Brain pericyte (primary cell): ENCODE measurements around the gene EEIG1.
"Not testable (repeated sequence)": the region's sequence is repeated elsewhere in the genome, so short reads cannot be mapped to it uniquely, and the experiment has no call there.

Experiments
- DNase-seq: peaks from one replicate; pipeline ENCODE4 v3.0.0-alpha.2; 2012; ENCODE audit warnings: low read depth, low spot score

EEIG1 gene

GRCh38 chr9:127980706-127981558, at the start of gene EEIG1:
Gene EEIG1 (minus strand): TSS chr9:127980989. CDS start chr9:127980137, 852 bp downstream.
- DNase-seq, result peak; percentile 65

DNA sequence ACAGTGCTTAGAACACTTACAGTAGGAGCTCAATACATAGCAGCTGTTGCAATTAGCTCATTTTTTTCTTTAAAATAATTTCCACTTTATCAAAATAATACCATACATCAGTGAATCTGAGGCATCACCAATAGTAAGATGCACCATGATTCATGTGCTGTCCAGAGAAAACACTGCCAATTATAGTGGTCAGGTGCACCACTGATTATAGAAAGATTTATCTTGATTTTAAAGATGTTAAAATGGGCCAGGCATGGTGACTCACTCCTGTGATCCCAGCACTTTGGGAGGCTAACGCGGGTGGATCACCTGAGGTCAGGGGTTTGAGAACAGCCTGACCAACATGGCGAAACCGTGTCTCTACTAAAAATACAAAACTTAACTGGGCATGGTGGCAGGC, 46.9 kb upstream of the EEIG1 start:
- DNase-seq, result no peak

DNA sequence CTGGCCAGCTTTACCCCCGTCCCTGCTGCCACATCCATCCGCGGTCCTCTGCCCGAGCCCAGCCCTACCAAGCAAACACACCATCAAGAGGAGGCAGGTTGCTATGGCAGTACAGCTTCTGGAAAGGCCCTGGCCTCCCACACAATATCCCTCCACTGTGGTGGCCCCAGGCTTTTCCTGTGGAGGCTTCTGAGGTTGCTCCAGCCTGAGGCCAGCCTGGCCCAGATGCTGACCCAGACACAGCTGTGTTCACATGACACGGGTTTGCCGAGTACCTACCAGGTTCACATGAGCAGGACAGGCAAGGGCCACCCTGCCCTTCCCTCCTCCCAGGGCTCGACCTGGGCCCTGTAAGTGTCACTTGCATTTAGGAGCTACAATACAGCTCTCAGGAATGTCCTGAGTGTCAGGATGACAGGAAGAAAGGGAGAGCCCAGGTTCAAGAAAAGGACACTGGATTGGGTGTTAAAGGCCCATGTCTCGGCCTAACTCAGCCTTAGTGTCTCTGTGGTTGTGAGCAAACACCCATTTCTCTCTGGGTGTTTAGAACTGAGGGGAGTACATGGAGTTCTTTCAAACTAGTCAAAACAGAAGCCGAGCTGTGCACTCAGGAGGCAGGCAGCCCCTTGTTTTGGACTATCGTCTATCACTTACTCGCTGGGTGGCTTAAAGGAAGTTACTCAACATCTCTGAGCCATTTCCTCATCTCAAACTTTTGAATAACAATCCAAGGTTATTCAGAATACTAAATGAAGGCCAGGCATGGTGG, 46.2 kb upstream of the EEIG1 start:
- no peak for DNase-seq

DNA sequence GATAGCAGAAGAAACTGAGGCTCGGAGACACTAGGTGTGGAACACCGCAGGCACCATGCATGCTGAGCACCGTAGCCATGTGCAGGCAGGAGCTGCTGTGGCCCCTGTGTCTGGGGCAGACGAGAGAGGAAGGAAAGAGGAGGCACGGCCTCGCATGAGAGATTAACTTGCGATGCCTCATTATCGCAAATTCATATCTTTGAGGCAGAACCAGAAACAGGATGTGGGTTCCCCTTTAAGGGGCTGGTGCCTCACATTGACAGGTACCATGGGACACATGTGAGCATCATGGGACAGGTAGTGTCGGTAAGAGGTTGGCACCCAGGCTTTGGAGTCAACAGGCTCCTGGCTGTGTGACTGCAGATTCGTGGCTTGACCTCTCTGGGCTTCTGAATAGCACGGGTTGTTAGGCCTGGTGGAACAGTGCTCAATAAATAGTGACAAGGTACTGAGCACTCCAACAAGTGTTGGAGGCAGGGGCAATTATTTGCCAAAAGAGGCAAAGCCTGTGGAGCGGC, 45.5 kb upstream of the EEIG1 start:
- DNase-seq, result no peak

- no peak for DNase-seq
Observed at GRCh38 chr9:128025736-128026135, 44.9 kb upstream of the EEIG1 start.

DNA sequence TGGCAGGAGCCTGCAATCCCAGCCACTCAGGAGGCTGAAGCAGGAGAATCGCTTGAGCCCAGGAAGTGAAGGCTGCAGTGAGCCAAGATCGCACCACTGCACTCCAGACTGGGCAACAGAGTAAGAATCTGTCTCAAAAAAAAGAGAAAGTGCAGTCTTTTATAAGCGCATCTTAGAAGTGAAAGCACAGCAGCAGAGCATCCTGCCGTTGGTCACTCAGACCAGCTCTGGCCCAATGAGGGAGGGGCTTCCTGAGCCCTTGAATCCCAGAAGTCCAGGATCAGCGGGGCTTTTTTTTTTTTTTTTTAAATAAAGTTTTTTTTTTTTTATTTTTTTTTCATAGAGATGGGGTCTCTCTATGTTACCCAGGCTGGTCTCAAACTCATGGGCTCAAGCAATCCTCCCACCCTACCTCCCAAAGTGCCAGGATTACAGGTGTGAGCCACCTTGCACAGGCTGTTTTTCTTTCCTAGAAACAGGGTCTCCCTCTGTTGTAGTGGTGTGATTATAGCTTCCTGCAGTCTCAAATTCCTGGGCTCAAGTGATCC, 44.0 kb upstream of the EEIG1 start:
- DNase-seq, result no peak

DNA sequence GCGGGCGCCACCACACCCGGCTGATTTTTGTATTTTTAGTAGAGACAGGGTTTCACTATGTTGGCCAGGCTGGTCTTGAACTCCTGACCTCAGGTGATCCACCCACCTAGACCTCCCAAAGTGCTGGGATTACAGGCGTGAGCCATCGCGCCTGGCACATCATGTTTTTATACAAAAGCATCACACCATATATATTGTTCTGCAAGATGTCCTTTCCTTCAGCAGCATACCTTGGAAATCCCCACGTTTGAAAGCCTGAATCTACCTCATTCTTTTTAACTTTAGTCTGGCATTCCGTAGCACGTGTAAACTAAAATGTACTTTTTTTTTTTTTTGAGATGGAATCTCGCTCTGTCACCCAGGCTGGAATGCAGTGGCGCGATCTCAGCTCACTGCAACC, 42.9 kb upstream of the EEIG1 start:
- not testable (repeated sequence) for DNase-seq

DNA sequence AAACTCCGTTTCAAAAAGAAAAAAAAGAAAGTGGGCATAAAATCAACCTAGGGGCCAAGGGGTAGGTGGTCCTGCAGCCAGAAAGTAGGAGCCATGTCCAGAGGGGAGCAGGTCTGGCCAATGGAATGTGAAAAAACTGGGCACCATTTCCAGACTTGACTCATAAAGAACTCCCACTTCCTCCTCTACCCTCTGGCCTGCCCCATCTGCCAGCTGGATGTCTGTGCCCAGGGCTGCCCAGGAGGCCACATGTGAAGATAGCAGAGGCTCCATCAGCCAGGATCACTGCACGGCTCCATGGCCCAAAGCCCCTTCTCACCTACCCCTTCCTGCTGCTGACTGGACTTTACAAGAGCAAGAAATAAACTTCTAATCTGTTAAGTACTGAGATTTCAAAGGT, 42.1 kb upstream of the EEIG1 start:
- DNase-seq, result no peak

GRCh38 chr9:128021098-128021497, 40.3 kb upstream of the EEIG1 start:
- DNase-seq, result no peak

DNA sequence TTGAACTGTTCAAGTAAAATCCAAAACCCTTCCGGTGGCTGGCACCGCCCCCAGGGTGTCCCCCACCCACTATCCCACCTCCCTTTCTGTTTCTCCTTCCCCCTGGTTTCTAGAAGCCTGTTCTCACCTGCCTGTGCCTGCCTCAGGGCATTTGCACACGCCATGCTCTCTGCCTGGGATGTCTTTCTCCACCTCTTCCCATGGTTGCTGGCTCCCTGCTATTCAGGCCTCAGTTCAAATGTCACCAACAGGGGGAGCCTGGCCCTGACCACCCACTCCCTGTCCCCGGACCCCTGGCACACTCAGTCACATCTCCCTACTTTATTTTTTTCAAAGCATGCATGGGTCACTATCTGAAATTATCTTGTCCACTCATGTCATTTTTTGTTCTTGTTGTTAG, 39.9 kb upstream of the EEIG1 start:
- no peak for DNase-seq

GRCh38 chr9:128015696-128016095, 34.9 kb upstream of the EEIG1 start:
- no peak for DNase-seq

DNA sequence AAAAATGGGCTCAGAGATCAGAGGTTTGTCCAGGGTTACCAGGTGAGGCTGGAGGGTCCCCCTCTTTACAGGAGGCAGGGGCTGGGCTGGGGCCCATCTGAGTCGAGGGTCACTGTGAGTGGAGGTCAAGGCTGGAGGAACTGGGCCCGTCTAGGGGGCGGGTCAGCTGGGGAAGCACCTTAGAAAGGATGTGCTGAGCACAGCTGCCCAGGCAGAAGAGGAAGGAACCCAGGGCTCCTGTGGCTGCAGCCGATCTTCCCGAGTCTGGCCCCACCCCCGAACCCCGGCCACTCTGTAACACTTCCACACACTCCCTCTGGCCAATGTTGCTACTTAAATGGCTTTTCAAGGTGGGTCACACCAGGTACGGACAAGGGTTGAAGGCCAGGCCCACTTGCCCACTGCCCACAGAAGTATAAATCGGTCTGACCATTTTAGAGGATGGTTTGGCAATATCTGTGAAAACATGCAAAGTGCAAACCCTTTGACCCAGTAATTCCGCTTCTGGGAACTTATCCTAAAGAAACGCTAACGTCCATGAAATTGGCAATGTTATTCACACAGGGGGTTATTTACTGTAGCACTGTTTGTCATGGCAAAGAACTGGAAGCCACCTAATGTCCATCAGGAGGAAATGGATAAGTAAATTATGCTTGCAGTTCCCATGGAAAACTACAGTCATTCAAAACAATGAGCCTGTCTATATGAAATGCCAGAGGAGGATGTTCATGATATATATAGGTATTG, 30.5 kb upstream of the EEIG1 start:
- DNase-seq, result no peak

DNA sequence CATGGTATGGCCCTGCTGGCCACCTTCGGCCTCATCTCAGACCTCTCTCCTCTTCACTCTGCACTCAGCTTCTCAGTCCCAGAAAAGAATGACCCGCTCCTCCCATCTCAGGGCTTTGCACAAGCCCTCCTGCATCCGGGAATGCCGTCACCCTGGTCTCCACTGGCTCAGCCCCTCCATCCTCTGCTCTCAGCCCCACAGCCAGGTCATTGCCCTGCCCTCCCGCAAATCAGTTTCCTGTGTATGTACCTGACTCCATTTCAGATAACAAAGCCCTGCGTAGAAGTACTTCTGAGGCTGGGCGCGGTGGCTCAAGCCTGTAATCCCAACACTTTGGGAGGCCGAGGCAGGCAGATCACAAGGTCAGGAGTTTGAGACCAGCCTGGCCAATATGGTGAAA, 28.9 kb upstream of the EEIG1 start:
- no peak for DNase-seq

- DNase-seq, result no peak
Observed at GRCh38 chr9:128008171-128008570, 27.4 kb upstream of the EEIG1 start.

DNA sequence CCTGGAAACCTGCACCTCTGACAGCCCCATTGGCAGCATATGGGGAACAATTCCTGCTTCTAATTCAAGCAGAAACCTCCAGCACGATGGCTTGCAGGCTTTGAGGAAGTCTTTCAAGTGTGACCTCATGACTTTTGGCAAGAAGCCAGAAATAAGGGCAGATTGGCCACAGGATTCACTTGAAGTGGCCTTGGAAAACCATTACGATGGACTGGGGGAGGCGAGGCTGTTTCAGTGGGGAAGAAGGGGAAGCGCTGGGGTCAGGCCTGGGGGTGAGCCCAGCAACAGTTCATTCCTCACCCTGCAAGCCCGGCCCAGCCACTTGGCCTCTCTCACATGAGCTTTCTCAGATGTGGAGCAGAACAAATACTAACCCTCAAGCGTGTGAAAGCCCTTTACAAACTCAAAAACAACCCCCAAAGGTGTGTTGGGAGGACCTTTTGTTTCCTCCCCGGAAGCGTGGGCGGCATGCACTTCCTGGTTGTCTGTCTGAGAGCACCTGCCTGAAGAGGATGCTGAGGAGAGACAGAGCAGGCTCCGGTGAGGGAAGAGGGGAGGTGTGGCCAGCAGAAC, 26.9 kb upstream of the EEIG1 start:
- no peak for DNase-seq

DNA sequence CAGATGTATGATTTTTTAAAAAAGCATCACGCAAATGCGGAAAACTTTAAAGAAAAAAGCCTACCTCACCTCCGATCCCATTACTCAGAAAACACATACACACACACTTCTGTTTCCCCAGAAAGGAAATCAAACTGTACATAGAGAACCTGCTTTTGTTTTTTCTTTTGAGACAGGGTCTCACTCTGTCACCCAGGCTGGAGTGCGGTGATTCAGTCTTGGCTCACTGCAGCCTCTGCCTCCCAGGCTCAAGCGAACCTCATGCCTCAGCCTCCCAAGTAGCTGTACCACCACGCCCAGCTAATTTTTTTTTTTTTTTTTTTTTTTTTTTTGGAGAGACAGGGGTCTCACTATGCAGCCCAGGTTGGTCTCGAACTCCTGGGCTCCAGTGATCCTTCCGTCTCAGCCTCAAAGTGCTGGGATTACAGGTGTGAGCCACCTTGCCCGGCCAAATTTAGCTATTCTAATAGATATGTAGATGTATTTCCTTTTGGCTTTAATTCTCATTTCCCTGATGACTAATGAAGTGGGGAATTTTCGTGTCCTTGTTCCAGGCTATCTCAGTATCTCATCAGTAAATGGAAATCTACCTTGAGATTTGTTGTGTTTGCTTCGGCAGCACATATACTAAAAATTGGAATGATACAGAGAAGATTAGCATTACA, 25.7 kb upstream of the EEIG1 start:
- no peak for DNase-seq

- DNase-seq, result no peak
Observed at GRCh38 chr9:128005923-128006322, 25.1 kb upstream of the EEIG1 start.

DNA sequence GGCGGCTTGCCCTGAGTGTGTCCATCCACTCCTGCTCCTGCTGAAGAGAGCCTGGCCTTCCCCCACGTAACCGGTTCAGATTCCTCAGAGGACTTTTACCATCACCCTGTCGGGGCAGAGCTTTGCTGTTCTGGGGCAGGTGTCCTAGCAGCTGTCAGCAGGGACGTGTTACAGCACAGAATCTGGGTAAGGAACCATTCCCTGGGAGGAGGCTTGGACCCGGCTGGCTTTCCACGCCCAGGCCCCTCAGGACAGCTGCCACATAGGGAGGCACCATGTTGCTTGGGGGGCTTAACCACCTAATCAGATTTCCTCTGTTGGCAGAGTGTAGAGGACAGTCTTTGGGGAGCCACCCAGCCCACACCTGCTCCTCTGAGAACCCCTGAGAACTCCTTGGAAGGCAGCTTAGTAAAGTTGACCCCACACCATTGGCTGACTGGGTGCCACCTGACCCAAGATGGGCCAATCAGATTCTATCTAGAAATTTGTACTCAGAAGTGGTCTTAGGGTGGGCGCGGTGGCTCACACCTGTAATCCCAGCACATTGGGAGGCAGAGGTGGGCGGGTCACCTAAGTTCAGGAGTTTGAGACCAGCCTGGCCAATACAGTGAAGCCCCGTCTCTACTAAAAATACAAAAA, 23.3 kb upstream of the EEIG1 start:
- no peak for DNase-seq

GRCh38 chr9:128002959-128003358, 22.2 kb upstream of the EEIG1 start:
- DNase-seq, result no peak

- no peak for DNase-seq
Observed at GRCh38 chr9:128001779-128002298, 21.1 kb upstream of the EEIG1 start.
